Brain microvascular endothelial cell (primary cell): Measurements from ENCODE around the gene GOLGA8H.
A peak's percentile ranks its signal among the peaks of the same experiment; 100 is the strongest.
"Not testable (repeated sequence)": the region's sequence is repeated elsewhere in the genome, so short reads cannot be mapped to it uniquely, and the experiment has no call there.

Source experiments
- DNase-seq: peaks from one replicate; pipeline ENCODE4 v3.0.0-alpha.2; 2020
- H3K27ac ChIP-seq: fragments of 250-450 bp; sonication (Bioruptor Pico); 2 replicates; pipeline ENCODE4 v1.5.1; 2020; ENCODE audit warnings: mild to moderate bottlenecking, moderate library complexity
- H3K27me3 ChIP-seq: fragments of 250-450 bp; sonication (Bioruptor Pico); replicated peaks from 2 replicates; pipeline ENCODE4 v1.5.1; 2020; ENCODE audit warnings: mild to moderate bottlenecking
- H3K36me3 ChIP-seq: fragments of 250-450 bp; sonication (Bioruptor Pico); replicated peaks from 2 replicates; pipeline ENCODE4 v1.5.1; 2020; ENCODE audit warnings: mild to moderate bottlenecking
- H3K4me3 ChIP-seq: 2 replicates; pipeline ENCODE4 v1.5.1; 2011; ENCODE audit warnings: low read depth, mild to moderate bottlenecking, control low read depth, low read length, moderate library complexity
- in situ Hi-C: cut with HindIII; loops from 2 replicates; pipeline ENCODE4 v1.10.0; 2017; ENCODE audit warnings: low sequenced_read_pairs, low pct_ligation_motif_present
- TF ChIP-seq, protein P1 (sequence below): IDR thresholded peaks from 2 replicates; pipeline ENCODE4 v1.5.1; 2011; ENCODE audit warnings: low read depth, mild to moderate bottlenecking, moderate library complexity, low read length, control low read depth, inconsistent platforms; ENCODE audit errors: missing control alignments

GOLGA8H gene

DNA sequence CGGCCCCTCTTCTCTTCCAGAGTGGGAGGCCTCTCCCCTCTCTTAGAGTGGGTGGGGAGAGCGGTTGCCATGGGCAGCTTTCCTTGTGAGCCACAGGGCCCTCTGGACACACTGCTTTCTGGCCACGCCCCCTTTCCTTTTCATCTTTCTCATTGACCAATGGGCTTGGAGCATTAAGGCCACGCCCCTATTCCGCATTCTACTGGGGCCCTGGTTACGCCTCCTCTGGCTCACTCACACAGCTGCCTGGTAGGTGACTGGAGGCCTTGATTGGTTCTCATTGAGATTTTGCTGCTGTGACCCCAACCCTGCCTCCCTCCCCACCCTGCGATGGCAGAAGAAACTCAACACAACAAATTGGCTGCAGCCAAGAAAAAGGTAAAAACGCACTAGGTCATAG, at the start of gene GOLGA8H:
Gene GOLGA8H, plus strand, starts transcription at position 233 of the 400 bp plus-strand sequence. Its CDS starts 98 bp downstream, at position 331.
- H3K27ac ChIP-seq, DNase-seq, H3K27me3 ChIP-seq, H3K36me3 ChIP-seq, H3K4me3 ChIP-seq, in situ Hi-C loops: not testable (repeated sequence)

- H3K27ac ChIP-seq, H3K36me3 ChIP-seq, in situ Hi-C loops, H3K27me3 ChIP-seq, H3K4me3 ChIP-seq: not testable (repeated sequence)
- DNase-seq, result peak; percentile 0
Observed at GRCh38 chr15:30566949-30567348, 36.9 kb upstream of the GOLGA8H start.

- in situ Hi-C loops, result not testable (repeated sequence)
Observed at GRCh38 chr15:30573012-30573491, 30.8 kb upstream of the GOLGA8H start.

DNA sequence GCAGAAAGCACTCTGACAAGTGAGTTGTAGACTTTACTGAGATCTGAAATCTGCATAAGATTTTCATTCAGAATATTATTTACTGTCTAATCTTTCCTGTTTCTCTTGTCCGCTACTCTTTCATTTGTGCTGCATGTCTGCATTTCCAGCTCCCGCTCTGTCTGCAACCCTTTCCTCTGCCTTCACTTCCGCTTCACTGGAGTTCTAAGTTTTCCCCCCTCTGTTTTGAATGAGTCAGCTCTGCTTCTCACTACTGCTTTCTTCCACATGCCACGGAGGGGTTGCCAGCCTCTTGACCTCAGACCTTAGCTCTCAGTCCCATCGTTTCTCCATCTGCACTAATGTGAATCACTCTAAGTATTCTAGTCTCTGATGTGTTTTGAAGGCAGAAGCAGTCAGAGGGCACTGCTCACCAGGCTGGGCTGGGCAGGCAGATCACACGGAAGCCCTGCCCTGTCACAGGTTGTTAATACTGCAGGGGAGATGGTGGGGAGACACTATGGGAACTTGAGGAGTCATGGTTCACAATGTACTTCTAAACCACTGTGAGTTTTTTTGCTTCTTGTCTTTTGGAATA, 24.3 kb upstream of the GOLGA8H start:
- DNase-seq, H3K4me3 ChIP-seq, in situ Hi-C loops, H3K27me3 ChIP-seq, H3K36me3 ChIP-seq, H3K27ac ChIP-seq: not testable (repeated sequence)

More at GRCh38 chr15:30573012-30573491, 30.8 kb upstream of the GOLGA8H start:
- DNase-seq, H3K36me3 ChIP-seq, H3K27me3 ChIP-seq, H3K27ac ChIP-seq: not testable (repeated sequence)
- peak overlapping the region; percentile 49 for H3K4me3 ChIP-seq

GRCh38 chr15:30580716-30581115, 23.1 kb upstream of the GOLGA8H start:
- DNase-seq, H3K4me3 ChIP-seq, H3K36me3 ChIP-seq, in situ Hi-C loops, H3K27ac ChIP-seq, H3K27me3 ChIP-seq: not testable (repeated sequence)

DNA sequence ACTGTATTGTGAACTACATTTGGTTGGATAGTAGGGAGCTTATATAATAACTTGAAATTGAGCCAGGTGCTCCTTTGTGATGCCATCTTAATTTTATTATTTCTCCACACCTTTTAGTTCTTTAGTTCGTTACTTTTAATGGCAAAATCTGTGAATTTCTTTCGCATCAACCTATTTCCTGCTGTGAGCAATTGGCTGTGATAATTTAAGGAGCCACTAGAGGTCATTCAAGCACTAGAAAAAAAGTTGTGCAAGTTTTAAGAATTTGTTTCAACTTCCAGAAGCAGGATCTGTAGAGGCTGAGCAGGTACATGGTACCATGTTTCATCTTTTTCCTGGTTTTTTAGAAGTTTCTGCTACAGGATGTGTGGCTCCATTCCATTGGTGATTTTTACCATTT, 4.9 kb upstream of the GOLGA8H start:
- in situ Hi-C loops, DNase-seq, H3K36me3 ChIP-seq, H3K27me3 ChIP-seq, H3K27ac ChIP-seq, H3K4me3 ChIP-seq: not testable (repeated sequence)

- H3K27ac ChIP-seq, H3K36me3 ChIP-seq, DNase-seq, H3K4me3 ChIP-seq, in situ Hi-C loops, H3K27me3 ChIP-seq: not testable (repeated sequence)
Observed at GRCh38 chr15:30612271-30612670, 8.4 kb downstream of the GOLGA8H start.

DNA sequence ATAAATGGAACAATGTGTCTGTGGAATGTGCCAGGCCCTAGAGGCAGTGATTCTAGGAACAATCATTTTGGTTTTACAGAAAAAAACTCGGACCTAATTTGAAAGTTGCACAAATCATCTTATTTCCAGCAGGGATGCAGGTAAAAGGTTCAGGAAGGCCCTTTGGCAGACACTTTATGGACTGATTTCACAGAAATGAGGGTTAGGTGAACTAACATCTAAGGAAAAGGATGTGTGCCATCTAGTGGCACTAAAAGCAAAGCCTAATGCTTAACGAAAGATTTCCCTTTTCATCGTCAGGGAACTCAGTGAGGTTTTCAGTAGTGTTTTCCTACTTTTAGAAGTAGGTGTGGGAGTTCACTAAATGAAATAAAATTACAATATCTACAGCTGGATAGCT, 17.5 kb downstream of the GOLGA8H start:
- in situ Hi-C loops, H3K4me3 ChIP-seq, H3K27ac ChIP-seq, H3K36me3 ChIP-seq, DNase-seq, H3K27me3 ChIP-seq: not testable (repeated sequence)

- in situ Hi-C loops, H3K27me3 ChIP-seq, H3K36me3 ChIP-seq: not testable (repeated sequence)
- peak; percentile 98 for DNase-seq
- peak within 1 kb of the TSS; percentile 93 for H3K27ac ChIP-seq
- TF ChIP-seq, protein P1, sequence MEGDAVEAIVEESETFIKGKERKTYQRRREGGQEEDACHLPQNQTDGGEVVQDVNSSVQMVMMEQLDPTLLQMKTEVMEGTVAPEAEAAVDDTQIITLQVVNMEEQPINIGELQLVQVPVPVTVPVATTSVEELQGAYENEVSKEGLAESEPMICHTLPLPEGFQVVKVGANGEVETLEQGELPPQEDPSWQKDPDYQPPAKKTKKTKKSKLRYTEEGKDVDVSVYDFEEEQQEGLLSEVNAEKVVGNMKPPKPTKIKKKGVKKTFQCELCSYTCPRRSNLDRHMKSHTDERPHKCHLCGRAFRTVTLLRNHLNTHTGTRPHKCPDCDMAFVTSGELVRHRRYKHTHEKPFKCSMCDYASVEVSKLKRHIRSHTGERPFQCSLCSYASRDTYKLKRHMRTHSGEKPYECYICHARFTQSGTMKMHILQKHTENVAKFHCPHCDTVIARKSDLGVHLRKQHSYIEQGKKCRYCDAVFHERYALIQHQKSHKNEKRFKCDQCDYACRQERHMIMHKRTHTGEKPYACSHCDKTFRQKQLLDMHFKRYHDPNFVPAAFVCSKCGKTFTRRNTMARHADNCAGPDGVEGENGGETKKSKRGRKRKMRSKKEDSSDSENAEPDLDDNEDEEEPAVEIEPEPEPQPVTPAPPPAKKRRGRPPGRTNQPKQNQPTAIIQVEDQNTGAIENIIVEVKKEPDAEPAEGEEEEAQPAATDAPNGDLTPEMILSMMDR, result peak; percentile 2
- H3K4me3 ChIP-seq, result peak within 1 kb of the TSS; percentile 75
Observed at GRCh38 chr15:30625436-30626193, 21.8 kb downstream of the GOLGA8H start, which contains the start of gene ARHGAP11B. TSS of gene ARHGAP11B (plus strand) at chr15:30626128.

- Histone ChIP-seq H3K27ac (peak overlapping the region; percentile 93), H3K4me3 (peak overlapping the region; percentile 75)
- H3K36me3 ChIP-seq, DNase-seq, H3K27me3 ChIP-seq, in situ Hi-C loops: not testable (repeated sequence)
Observed at GRCh38 chr15:30626194-30626565, 22.4 kb downstream of the GOLGA8H start.

GRCh38 chr15:30626632-30627031, 22.8 kb downstream of the GOLGA8H start:
- DNase-seq, H3K36me3 ChIP-seq, H3K27ac ChIP-seq, in situ Hi-C loops, H3K27me3 ChIP-seq: not testable (repeated sequence)
- H3K4me3 ChIP-seq, result peak overlapping the region; percentile 75
